ENCODE data around the gene HIGD1C.

DNA sequence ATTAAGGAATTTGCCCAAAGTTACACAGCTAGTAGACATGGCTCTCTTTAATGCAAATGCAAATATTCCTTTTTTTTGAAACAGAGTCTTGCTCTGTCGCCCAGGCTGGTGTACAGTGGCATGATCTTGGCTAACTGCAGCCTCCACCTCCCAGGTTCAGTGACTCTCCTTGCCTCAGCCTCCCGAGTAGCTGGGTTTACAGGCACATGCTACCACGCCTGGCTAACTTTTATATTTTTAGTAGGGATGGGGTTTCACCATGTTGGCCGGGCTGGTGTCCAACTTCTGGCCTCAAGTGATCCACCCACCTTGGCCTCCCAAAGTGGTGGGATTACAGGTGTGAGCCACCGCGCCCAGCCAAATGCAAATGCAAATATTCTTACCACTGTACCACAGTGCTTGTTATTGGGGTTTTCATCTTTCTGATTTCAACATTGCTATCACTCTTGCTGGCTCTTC, 24.5 kb upstream of the HIGD1C start:
- TF ChIP-seq EZH2 (IDR thresholded peaks at IDR 0.05; ENCODE audit: insufficient read depth, poor library complexity, severe bottlenecking) (no peak), EZH2phosphoT487 (IDR thresholded peaks at IDR 0.05; ENCODE audit: insufficient read depth, low read depth) (no peak)

Measured in GM23248 (cell line).